Liver (tissue), 9 donors: ENCODE measurements around the gene RYR2. TPM values are rescaled to one million over a fixed set of nuclear protein-coding genes. Genes with fewer than 3 reads are reported as not detected.

ENCODE experiments used
- DNase-seq: peaks from one replicate; pipeline ENCODE4 v3.0.0-alpha.2; 2017; ENCODE audit warnings: low spot score
- H3K27ac ChIP-seq, 2 donors: one replicate each; pipeline ENCODE4 v1.7.0; 2013; ENCODE audit warnings: inconsistent platforms in 2 of 2, low read length in 2 of 2, control low read depth in 1 of 2, low read depth in 1 of 2, mild to moderate bottlenecking in 1 of 2
- H3K27me3 ChIP-seq, 4 donors: one replicate each; pipeline versions ENCODE4 v1.6.1 to v1.7.0; 2013; ENCODE audit warnings: low read length in 3 of 4, inconsistent platforms in 1 of 4, mild to moderate bottlenecking in 1 of 4, moderate library complexity in 1 of 4; ENCODE audit not compliant: control insufficient read depth in 4 of 4, insufficient read depth in 4 of 4
- H3K36me3 ChIP-seq, 4 donors: one replicate each; pipeline versions ENCODE4 v1.6.1 to v1.7.0; 2013; ENCODE audit warnings: low read length in 3 of 4, mild to moderate bottlenecking in 3 of 4, low read depth in 1 of 4, moderate library complexity in 1 of 4; ENCODE audit not compliant: control insufficient read depth in 4 of 4, insufficient read depth in 3 of 4
- H3K4me1 ChIP-seq, 4 donors: one replicate each; pipeline versions ENCODE4 v1.6.1 to v1.7.0; 2013; ENCODE audit warnings: low read length in 3 of 4, mild to moderate bottlenecking in 3 of 4, moderate library complexity in 1 of 4; ENCODE audit not compliant: control insufficient read depth in 4 of 4, insufficient read depth in 4 of 4
- H3K4me3 ChIP-seq, 3 donors: one replicate each; pipeline versions ENCODE4 v1.6.1 to v1.7.0; 2013; ENCODE audit warnings: low read length in 3 of 3, control low read depth in 1 of 3, low read depth in 1 of 3, mild to moderate bottlenecking in 1 of 3
- H3K9ac ChIP-seq, 2 donors: one replicate each; pipeline ENCODE4 v1.7.0; 2013; ENCODE audit warnings: low read length in 2 of 2, mild to moderate bottlenecking in 2 of 2, moderate library complexity in 2 of 2, control low read depth in 1 of 2, low read depth in 1 of 2
- H3K9me3 ChIP-seq, 4 donors: one replicate each; pipeline versions ENCODE4 v1.6.1 to v1.7.0; 2013; ENCODE audit warnings: low read length in 3 of 4; ENCODE audit not compliant: control insufficient read depth in 4 of 4
- ATF3 ChIP-seq: IDR thresholded peaks from 2 replicates; pipeline ENCODE4 v1.6.1; 2016; ENCODE audit warnings: antibody characterized with exemption
- EGR1 ChIP-seq, 2 donors: IDR thresholded peaks; 2 replicates each; pipeline ENCODE4 v1.6.1; 2016 to 2018; ENCODE audit warnings: antibody characterized with exemption in 2 of 2, low read depth in 2 of 2
- FOXA1 ChIP-seq: IDR thresholded peaks from 2 replicates; pipeline ENCODE4 v1.6.1; 2016; ENCODE audit warnings: antibody characterized with exemption
- FOXA2 ChIP-seq: IDR thresholded peaks from 2 replicates; pipeline ENCODE4 v1.6.1; 2016; ENCODE audit warnings: antibody characterized with exemption
- GABPA ChIP-seq, 2 donors: IDR thresholded peaks in 1 of 2; conservative IDR thresholded peaks in 1 of 2; 2 replicates each; pipeline ENCODE4 v1.6.1; 2016; ENCODE audit warnings: antibody characterized with exemption in 2 of 2, mild to moderate bottlenecking in 1 of 2, moderate library complexity in 1 of 2
- HNF4G ChIP-seq: IDR thresholded peaks from 2 replicates; pipeline ENCODE4 v1.6.1; 2016; ENCODE audit warnings: antibody characterized with exemption
- JUND ChIP-seq, 2 donors: IDR thresholded peaks; 2 replicates each; pipeline ENCODE4 v1.6.1; 2016; ENCODE audit warnings: antibody characterized with exemption in 2 of 2
- MAX ChIP-seq: IDR thresholded peaks from 2 replicates; pipeline ENCODE4 v1.6.1; 2016; ENCODE audit warnings: antibody characterized with exemption
- NR2F2 ChIP-seq: IDR thresholded peaks from 2 replicates; pipeline ENCODE4 v1.6.1; 2016; ENCODE audit warnings: antibody characterized with exemption
- RAD21 ChIP-seq, 2 donors: IDR thresholded peaks; 2 replicates each; pipeline ENCODE4 v1.6.1; 2016; ENCODE audit warnings: antibody characterized with exemption in 2 of 2, mild to moderate bottlenecking in 2 of 2
- REST ChIP-seq: IDR thresholded peaks from 2 replicates; pipeline ENCODE4 v1.6.1; 2016; ENCODE audit warnings: antibody characterized with exemption, mild to moderate bottlenecking
- RXRA ChIP-seq, 2 donors: IDR thresholded peaks; 2 replicates each; pipeline ENCODE4 v1.6.1; 2017 to 2018; ENCODE audit warnings: antibody characterized with exemption in 2 of 2, mild to moderate bottlenecking in 1 of 2
- SP1 ChIP-seq: IDR thresholded peaks from 2 replicates; pipeline ENCODE4 v1.6.1; 2018; ENCODE audit warnings: antibody characterized with exemption, mild to moderate bottlenecking
- TAF1 ChIP-seq: conservative IDR thresholded peaks from 2 replicates; pipeline ENCODE4 v1.6.1; 2016; ENCODE audit warnings: antibody characterized with exemption, mild to moderate bottlenecking
- YY1 ChIP-seq: IDR thresholded peaks from 2 replicates; pipeline ENCODE4 v1.6.1; 2016; ENCODE audit warnings: antibody characterized with exemption, mild to moderate bottlenecking
- WGBS: extraction: QIAGEN DNeasy Blood & Tissue Kit; methylation state at CpG from one replicate; pipeline ENCODE4 v1.1.7; 2013; 5-methylcytosine and 5-hydroxymethylcytosine counted together
- polyA plus RNA-seq, 2 donors: library from polyadenylated mRNA; stranded (reverse) in 1 of 2; unstranded in 1 of 2; fragments of 200-250 nt in 1 of 2; fragments of >200 nt in 1 of 2; fragmentation: Nextera tagmentation in 1 of 2; extraction: Ambion mirVana in 1 of 2; gene quantifications; one replicate each; pipeline versions ENCODE4 v1.2.1 to v1.2.3, GENCODE V29; 2013 to 2015
- total RNA-seq, 2 donors: library from RNA; depleted of rRNA; stranded (reverse); fragments of >200 nt; gene quantifications; one replicate each; pipeline ENCODE4 v1.2.3, GENCODE V29; 2014
- donor health status: healthy.
- donor health status: healthy.
- donor health status: healthy.
- donor health status: healthy.
- donor health status: healthy.

The RYR2 gene
- total and polyA plus RNA-seq, 4 donors, result 0.06 to 0.75 (median 0.31) TPM

- Histone ChIP-seq H3K9ac (no peak overlapping the region), H3K36me3 (no peaks in the 10 kb centered on the region), H3K9me3 (no peaks in the 10 kb centered on the region), H3K27ac (no peak overlapping the region), H3K27me3 (no peaks in the 10 kb centered on the region), H3K4me1 (no peaks in the 10 kb centered on the region), H3K4me3 (no peak overlapping the region)
- DNase-seq, result no peak
- TF ChIP-seq FOXA2, result no peak
- TF ChIP-seq RXRA (IDR thresholded peaks at IDR 0.05), result no peak
- TF ChIP-seq JUND (IDR thresholded peaks at IDR 0.05), result no peak
- TF ChIP-seq MAX, result no peak
- no peak for TF ChIP-seq SP1
- no peak for TF ChIP-seq HNF4G
- no peak for TF ChIP-seq NR2F2
- no peak for TF ChIP-seq RAD21 (IDR thresholded peaks at IDR 0.05)
- no peak for TF ChIP-seq EGR1 (IDR thresholded peaks at IDR 0.05; ENCODE audit: low read depth in 2 of 2)
- TF ChIP-seq TAF1, result no peak
- TF ChIP-seq YY1, result no peak
- TF ChIP-seq GABPA (IDR thresholded peaks at IDR 0.05 in 1 of 2, conservative IDR thresholded peaks at IDR 0.05 in 1 of 2), result no peak
- WGBS, result 78% methylated on average over 12 of the region's 12 CpGs
These were observed 51.7 kb downstream of the RYR2 start for GRCh38 chr1:237093691-237094090.

GRCh38 chr1:237098541-237098940 lies 56.6 kb downstream of the RYR2 start:
- Histone ChIP-seq H3K27me3 (no peaks in the 10 kb centered on the region), H3K4me1 (no peaks in the 10 kb centered on the region), H3K27ac (no peak overlapping the region), H3K4me3 (no peak overlapping the region), H3K9me3 (no peaks in the 10 kb centered on the region), H3K36me3 (no peaks in the 10 kb centered on the region), H3K9ac (no peak overlapping the region)
- DNase-seq, result no peak
- TF ChIP-seq REST (no peak), ATF3 (no peak), GABPA (IDR thresholded peaks at IDR 0.05 in 1 of 2, conservative IDR thresholded peaks at IDR 0.05 in 1 of 2) (no peak), FOXA1 (no peak), NR2F2 (no peak), JUND (IDR thresholded peaks at IDR 0.05) (no peak), EGR1 (IDR thresholded peaks at IDR 0.05; ENCODE audit: low read depth in 2 of 2) (no peak)
- 71% methylated on average over 3 of the region's 3 CpGs for WGBS

GRCh38 chr1:237103021-237103420 lies 61.0 kb downstream of the RYR2 start:
- no peak for TF ChIP-seq TAF1

More at GRCh38 chr1:237103021-237103420, 61.0 kb downstream of the RYR2 start:
- Histone ChIP-seq H3K27ac (no peak overlapping the region), H3K4me1 (no peaks in the 10 kb centered on the region), H3K9me3 (no peaks in the 10 kb centered on the region), H3K9ac (no peak overlapping the region), H3K4me3 (no peak overlapping the region), H3K36me3 (no peaks in the 10 kb centered on the region), H3K27me3 (peaks cover 0 to 4% (median 0%) of the 10 kb centered on the region in 4 donors)
- no peak for DNase-seq
- WGBS, result 85% methylated on average over 5 of the region's 5 CpGs
